Hematopoietic multipotent progenitor cell treated with erythropoietin and hydrocortisone succinate and interleukin-3 and kit ligand, for 4 days (in vitro differentiated cells): Measurements from ENCODE around the gene PXN.
"Not testable (repeated sequence)": the region's sequence is repeated elsewhere in the genome, so short reads cannot be mapped to it uniquely, and the experiment has no call there.

ENCODE experiments used
- DNase-seq: peaks from one replicate; pipeline ENCODE4 v3.0.0-alpha.2; 2015

The PXN gene

DNA sequence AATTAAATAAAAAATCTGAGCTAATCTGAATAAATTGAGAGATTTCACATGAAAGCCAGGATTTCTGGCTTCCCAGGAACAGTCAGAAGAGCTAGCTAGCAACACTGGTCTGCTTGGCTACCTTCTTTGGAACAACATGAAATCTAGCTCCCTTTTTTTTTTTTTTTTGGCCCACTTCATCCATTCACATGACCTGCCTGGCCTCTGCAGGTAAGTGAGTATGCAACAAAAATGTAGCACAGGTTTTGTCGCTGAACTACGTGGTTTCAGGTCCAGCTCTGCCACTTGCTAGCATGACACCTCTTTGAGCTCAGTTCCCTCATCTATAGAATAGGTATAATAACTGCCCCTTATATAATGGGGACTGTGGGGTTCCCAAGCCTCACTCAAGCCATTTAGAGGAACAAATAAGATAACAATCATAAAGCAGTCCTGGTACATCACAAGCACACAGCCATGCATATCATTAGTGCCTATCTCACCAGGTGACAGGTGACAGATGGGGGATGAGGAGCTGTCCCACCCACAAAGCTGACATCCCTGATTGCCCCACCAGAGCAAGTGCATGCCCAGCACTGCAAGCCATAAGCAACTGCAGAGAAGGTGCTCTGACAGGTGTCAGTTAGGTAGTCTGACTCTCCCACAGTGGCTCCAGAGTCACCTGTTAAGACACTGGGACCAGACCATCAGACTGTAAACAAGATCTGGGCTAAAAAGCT lies 25.6 kb downstream of the PXN start:
- DNase-seq: no peak

DNA sequence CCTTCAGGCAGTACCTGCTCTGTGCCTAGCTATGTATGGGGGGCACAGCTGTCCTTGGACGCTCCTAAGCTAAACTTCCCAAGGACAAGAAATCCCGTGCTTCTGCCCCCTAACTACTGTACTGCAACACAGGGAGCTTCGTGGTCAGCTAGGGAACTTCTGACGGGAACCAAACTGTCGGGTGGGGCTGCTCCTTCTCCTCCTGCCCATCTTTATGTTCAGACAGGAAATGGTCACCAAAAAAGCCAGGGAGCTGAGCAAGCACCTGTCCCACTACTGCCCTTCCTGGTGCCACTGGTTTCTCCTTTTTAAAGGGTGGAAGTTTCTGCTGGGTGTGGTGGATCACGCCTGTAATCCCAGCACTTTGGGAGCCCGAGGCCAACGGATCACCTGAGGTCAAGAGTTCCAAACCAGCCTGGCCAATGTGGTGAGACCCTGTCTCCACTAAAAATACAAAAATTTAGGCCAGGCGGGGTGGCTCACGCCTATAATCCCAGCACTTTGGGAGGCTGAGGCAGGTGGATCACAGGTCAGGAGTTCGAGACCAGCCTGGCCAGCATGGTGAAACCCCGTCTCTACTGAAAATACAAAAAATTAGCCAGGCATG lies 26.6 kb downstream of the PXN start:
- no peak for DNase-seq

DNA sequence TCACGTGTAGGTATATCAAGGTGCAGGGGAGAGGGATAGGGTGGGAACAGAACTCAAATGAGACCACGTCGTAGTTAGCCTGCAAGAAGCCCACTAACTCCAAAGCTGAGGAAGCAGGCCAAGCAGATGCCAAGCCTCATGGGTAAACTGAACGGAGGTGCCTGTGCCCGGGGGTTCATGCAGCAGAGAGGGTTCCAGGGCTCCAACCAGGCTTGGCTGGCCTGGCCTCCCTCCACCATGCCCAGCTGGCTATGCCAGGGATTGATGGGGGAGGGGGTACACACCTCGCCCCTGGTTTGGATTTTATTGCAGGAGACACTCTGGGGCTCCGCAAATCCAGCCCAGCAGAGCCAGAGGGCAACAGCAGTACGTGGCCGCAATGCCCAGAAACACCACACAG lies 27.3 kb downstream of the PXN start:
- DNase-seq: no peak

DNA sequence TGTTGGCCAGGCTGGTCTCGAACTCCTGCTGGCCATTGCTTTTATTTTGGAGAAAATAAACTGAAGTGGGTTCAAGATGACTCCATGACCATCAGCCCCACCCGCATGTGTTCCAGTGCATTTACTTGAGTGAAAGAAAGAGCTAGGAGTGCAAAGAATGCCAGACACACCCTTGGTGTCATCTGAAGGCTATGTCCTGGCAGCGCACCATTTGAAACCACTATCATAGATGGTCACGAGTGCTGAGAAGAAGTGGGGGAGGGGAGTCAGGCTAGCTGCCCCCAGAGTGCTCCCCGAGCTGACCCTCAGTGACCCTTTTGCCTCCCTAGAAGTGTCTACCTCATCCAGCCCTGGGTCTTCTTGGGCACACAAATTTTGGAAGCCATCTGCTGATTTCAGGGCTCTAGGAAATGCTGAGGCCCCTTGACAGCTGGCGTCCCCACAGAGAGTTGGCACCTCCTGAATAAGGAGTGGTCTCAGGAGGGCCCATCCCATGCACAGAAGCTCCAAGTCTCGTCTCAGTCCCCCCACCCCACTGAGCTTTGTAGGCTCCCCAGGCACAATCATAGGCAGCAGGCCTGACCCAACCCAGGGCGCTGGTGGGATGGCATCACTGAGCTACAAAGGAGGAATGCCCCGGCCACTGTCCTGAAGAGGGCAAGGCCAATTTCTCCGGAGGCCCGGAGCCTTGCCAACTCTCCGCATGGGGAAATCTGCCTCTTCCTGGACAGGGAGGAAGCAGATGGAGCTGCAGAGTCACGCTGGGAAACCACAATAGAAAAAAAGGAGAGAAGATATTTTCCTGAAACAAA lies 28.0 kb downstream of the PXN start:
- DNase-seq: peak; percentile 73

DNA sequence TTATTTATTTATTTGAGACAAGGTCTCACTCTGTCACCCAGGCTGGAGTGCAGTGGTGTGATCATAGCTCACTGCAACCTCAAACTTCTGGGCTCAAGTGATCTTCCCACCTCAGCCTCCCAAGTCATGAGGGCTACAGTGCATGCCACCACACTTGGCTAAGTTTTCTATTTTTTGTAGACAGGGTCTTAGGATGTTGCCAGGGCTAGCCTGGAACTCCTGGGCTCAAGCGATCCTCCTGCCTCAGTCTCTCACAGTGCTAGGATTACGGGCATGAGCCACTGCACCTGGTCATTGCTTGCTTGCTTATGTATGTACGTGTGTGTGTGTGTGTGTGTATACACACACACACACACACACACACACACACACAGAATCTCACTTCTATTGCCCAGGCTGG lies 28.7 kb downstream of the PXN start:
- DNase-seq: not testable (repeated sequence)

DNA sequence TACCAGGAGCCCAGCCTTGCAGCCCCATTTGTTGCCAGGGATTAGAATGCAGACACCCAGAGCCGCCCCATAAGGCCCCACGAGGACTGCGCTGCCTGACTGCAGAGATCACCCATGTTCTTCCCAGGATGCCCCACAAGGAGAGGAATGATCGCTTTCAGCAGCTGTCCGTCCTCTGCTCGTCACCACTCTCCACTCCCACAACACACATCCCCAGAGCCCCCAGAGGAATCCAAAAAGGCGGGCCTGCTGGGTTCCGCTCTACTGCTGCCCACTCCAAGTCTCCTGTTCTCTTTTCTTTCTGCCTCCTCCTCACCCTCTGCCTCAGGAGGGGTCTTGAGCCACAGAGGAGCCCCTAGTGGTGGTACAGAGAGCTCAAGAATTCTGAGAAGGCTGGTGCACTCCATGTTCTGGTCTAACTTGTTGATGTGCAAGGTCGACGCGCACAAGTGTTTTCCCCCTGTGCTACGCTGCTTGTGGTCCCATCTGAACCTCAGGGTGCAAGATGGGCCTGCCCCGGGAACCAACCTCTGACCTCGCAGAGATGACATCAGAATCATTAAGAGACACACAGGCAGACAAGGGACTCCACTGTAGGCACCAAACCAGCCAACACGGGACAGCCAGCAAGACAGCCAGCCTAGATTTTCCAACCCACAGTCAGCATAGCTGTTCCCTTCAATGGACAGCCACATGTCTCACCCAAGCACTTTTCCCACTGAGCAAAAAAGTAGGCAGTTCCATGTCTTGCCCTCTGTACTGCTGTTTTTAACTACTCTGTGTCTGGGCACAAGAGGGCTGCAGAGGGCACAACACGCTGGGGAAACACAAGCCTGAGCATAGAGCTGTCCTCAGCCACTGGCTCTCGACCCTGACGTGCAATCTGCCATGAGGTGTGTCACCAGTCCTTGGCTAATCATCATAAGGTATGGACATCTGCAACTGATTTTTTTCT lies 29.9 kb downstream of the PXN start:
- DNase-seq: peak; percentile 50

DNA sequence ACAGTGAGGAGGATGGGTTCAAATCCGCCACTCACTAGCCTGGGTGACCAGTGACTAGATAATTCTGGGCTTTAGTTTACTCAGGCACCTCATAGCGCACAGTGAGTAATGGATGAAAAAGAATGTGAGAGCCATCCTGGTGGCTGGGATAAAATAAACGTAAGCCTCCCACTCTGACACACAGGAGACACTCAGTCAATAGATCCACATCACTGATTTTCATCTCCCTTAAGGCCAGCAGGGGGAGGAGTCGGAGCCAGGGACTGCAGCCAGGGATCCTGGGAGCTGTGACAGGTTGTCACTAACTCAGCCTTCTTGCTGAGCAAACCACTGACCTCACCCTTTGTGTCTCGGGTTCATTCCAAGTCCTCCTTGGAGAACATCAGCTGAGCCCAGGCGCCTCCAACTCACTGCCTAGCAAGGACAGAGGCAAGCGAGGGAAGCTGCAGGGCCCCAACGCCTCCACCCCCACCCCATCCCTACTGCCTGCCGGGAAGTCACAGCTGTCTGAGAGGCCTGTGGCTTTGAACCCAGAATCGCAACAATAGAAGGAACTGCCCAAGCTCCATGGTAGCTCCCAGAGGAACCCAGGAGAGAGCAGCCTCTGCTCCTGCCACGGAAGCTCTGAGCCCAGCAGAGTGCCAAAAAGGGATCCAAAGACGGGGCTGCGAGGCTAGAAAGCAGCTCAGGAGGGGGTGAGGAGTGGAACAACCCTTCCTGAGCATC lies 30.7 kb downstream of the PXN start:
- DNase-seq: no peak

DNA sequence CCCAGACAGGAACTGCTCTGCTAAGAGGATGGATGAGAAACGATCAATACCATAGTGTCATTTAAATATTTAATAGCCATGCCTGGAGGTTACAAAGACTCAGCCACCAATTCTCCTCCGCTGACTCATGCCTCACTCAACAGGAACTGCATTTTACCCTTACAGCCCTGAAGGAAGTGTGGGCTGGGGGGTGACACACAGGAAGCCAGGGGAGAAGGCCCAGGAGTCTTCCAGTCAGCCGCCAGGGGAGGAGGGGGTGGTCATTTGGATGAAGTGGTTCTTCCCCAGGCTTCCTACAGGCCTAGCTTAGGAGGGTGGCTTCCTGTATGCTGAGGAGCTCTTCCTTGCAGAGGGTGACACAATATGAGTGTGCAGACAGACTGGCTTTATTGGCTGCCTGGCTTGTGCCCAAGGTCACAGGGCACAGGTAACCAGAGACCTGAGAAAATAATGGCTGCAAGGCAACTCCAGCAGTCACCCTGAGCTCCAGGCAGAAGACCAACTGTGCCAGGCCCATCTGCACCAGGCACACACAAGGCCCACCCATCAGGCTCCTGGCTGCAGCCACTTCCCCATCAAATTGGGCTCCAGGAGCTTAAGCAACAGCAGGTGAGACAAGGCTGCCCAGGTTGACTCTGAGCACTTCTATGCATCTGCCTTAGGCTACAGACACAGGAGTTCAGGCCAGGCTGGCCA lies 34.1 kb downstream of the PXN start:
- DNase-seq: peak; percentile 78

DNA sequence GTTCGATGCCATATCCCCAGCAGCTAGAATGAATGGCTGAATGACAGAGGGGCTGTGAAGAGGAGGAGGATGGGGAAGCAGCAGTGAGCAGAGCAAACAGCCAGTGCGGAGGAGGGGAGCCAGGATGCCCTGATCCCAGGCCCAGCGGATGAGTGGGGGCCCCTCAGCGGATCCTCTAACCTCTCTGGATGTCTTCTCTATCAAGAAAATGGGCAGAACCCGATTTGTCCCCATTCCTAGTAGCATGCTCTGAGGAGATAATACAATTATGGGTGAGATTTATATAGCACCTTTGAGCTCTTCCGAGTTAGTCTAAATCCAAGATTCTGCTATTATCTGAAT lies 34.6 kb downstream of the PXN start:
- DNase-seq: no peak

DNA sequence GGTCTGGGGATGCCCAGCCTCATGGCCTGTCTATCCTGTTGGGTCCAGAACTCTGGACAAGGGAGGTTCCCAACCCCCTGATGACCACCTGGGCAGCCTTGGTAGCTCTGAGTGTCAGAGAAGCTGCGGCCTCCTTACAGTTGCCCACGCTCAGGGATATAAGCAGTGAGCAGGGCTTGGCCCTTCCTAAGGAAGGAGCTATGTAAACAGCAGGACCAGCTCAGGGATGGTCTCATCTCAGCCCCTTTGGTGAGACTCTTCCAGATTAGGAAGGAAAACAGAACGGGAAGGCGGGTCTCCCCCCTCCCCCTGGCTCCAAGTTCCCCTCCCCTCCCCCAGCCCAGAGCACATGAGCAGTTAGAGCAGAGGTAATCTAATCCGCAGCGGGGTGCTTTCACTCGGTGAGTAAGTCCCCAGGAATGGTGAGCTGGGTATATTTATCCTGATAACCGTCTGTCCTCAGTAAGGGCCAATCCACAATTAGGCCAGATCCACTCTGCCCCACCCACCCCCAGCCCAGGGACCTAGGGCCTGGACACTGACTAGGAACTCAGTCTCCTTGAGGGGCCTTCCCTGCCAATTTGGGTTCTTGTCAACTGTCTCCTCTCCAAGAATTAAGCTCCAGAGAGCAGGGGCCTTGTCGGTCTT lies 35.1 kb downstream of the PXN start:
- DNase-seq: no peak

DNA sequence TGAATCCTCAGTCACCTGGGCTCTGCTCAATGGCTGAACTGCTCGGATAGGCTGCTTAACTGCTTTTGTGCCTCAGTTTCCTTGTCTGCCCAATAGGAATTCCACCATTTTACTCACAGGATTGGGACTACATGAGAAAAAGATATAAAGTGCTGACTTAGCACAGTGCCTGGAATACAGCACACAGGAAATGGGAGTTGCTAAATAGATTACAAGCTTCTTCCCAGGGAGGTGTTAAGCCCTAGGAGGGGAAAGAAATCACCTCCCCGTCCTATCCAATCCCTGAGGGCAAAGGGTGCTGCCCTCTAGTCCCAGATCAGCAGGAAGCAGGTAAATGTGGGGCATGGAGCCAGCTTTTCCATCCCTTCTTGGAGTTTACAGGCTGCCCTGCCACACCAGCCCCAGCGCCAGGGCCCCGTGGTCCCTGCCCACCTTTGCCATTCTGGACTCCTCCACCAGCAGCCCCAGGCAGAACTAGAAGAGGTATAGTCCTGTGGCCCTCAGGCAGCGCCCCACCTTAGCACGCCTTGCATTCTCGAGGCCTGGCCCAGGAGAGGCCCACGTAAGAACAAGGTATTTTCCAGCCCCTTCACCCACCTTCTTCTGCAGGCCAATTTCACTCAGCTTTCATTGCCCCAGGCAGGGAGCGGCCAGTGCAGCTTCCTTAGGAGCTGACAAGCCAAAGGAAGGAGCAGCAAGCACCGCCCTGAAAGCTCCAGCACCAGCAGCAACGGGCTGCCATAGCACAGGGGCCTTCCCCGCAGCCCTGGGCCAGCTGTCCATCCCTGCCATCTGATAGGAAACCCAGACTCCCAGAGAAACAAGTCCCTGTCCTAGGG lies 35.8 kb downstream of the PXN start:
- DNase-seq: no peak

DNA sequence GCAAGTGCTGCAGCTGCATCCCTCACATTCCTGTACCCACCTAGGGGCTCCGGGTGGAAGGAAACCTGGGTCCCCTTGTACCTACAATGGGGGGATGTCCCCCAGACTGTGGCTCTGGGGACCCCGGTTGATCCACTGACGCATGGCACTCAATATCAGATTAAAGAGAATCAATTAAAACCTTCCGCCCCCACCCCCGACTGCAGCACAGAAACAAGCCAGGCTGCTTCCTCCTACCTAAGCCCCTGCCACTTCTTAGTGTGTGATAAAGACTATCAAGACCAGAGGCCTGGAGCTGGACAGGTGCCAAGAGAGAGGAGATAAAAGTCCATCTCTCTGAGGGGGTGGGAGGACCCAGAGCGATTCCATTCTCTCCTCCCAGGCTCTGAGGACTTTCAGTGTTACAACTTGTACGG lies 36.5 kb downstream of the PXN start:
- DNase-seq: peak; percentile 76

DNA sequence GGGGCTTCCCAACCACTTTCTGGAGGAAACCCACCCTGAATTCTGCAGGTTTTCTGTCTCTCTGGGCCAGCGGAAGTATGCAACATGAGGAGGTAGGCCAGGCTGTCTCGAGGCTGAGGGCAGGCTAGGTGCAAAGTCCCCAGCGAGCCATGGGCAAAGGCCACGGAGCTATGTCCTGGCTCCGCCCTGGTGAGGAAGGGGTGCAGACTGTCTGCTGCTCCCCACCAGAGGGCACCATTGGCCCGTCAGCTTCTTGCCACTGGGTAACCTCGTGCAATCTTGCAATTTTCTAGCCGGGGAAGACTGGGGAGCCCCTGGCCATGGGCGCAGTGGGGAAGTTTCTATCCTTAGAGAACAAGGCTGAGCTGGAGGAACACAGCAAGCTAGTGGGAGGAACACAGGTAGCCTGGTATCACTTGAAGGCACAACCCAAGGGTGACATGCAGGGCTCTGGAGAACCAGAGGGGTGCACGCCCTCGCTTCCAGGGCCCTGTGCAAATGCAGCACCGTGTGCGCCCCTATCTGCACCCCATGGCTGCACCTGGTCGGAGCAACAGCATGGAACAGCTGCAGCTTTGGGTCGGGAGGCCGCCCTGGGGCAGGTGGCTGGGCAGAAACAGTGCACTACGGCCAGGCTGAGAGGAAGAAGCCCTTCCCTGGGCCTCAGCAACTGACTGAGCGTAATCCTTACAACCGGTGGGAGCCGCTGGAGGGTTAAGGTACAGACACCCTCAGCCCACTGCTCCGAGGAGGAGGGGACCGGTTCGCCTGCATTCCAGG lies 37.0 kb downstream of the PXN start:
- DNase-seq: peak; percentile 94

DNA sequence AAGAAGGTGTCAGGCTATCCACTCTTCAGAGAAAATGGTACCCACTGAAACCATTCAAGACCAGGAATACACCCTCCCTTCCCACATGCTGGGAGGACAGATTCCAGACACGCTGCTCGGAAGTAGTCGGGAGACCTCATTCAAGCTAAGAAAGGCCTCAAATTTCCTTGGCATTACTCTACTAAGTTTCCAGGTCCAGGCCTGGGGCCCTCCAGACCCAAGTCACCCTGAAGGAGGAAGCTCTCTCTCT lies 37.6 kb downstream of the PXN start:
- no peak for DNase-seq

DNA sequence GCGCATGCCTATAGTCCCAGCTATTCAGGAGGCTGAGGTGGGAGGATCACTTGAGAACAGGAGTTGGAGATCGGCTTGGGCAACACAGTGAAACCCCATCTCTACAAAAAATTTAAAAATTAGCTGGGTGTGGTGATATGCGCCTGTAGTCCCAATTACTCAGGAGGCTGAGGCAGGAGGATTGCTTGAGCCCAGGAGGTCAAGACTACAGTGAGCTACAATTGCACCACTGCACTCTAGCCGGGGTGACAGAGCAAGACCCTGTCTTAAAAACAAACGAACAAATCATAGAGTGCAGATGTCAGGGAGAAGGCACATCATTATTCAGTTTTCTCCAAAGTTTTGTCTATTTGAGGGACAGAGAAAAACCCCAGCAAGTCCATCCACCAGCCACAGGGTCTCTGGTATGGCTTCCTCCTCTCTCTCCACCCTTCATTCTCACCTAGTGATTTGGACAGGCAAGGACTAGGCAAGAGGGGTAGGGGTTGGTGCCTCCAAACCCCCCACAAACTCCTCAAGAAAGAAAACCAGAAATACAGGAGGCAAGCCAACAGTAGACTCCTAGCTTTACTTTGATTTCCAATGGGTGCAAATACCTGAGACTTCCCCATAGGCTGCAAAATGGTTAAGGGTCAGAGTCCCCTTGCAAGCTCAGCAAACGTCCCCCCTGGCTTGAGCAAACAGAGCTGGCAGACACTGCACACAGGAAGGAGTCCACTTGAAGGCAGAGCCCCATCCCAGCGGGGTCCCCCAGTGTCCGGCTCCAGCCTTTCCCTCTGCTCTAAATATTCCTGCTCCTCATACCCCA lies 38.1 kb downstream of the PXN start:
- no peak for DNase-seq

DNA sequence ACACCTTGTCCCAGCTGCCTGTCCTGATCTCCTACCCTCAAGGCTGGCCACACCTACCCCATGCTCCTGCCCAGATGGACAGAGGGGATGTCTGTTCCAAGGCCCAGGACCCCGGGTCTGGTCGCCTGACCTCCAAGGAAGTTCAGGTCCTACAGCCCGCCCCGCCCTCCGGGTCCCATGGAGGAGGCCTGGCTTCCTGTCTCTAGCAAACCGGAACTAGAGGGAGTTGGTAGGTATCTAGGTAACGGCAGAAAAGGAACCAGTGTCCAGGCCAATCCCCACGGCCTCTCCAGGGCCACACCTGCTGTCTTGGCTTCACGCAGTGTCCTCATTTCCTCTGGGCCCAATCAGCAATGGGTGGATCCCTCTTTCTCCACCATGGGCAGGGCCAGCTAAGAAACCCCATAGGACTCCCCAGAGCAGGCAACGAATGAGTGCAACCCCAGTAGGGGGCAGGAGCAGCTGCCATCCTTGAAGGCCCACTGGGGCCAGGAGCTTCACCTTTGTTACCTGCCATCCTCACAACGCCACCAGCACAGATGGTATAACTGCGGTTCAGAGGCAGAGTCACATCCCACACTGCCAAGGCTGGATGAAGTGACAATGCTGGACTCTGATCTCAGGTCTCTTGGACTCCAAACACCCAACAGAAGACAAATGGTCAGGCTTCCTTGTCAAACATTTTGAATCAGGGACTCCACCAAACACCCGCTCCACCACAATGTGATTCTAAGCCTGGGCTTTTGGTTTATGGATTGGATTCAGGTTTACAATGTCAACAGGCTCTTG lies 39.5 kb downstream of the PXN start:
- DNase-seq: peak; percentile 77

DNA sequence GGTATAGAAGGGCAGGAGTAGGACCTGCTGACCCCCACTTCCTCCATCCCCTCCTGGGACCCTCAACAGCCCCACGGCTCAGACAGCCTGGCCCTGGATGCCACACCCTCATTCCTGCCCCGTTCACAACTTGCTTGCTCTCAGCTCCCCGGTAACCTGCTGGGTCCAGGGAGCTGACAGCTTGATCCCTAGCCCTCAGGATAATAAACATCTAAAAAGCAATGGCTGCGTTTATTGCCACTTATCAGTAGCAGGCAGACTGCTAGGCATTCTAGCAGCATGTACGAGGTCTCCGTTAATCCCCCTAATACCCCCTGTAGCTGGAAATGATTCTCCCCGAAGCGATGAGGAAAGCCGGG lies 40.4 kb downstream of the PXN start:
- DNase-seq: no peak
